ENCODE data around the gene GKN1.
A peak's percentile ranks its signal among the peaks of the same experiment; 100 is the strongest.
"Not testable (repeated sequence)": the region's sequence is repeated elsewhere in the genome, so short reads cannot be mapped to it uniquely, and the experiment has no call there.

Gene GKN1

GRCh38 chr2:68942827-68943226, 31.6 kb upstream of the GKN1 start:
- DNase-seq (ENCODE audit: insufficient read length, low spot score) (no peak), FAIRE-seq (no peak)
- no peak for TF ChIP-seq CTCF (IDR thresholded peaks at IDR 0.05; ENCODE audit: insufficient read depth, missing control alignments)

- peak; percentile 76 for TF ChIP-seq CTCF (IDR thresholded peaks at IDR 0.05; ENCODE audit: insufficient read depth, missing control alignments)
- peak; percentile 81 for FAIRE-seq
Observed at GRCh38 chr2:68943581-68944568, 30.6 kb upstream of the GKN1 start.

GRCh38 chr2:68946117-68946516, 28.3 kb upstream of the GKN1 start:
- FAIRE-seq: no peak
- no peak for DNase-seq (ENCODE audit: insufficient read length, low spot score)
- TF ChIP-seq CTCF (IDR thresholded peaks at IDR 0.05; ENCODE audit: insufficient read depth, missing control alignments): no peak

More at GRCh38 chr2:68943581-68944568, 30.6 kb upstream of the GKN1 start:
- no peak for DNase-seq (ENCODE audit: insufficient read length, low spot score)

- FAIRE-seq (no peak), DNase-seq (ENCODE audit: insufficient read length, low spot score) (no peak)
- TF ChIP-seq CTCF (IDR thresholded peaks at IDR 0.05; ENCODE audit: insufficient read depth, missing control alignments): no peak
Observed at GRCh38 chr2:68948710-68949109, 25.7 kb upstream of the GKN1 start.

- DNase-seq (ENCODE audit: insufficient read length, low spot score): no peak
- TF ChIP-seq CTCF (IDR thresholded peaks at IDR 0.05; ENCODE audit: insufficient read depth, missing control alignments): no peak
- no peak for FAIRE-seq
Observed at GRCh38 chr2:68951899-68952298, 22.5 kb upstream of the GKN1 start.

- FAIRE-seq (no peak), DNase-seq (ENCODE audit: insufficient read length, low spot score) (no peak)
- TF ChIP-seq CTCF (IDR thresholded peaks at IDR 0.05; ENCODE audit: insufficient read depth, missing control alignments): no peak
Observed at GRCh38 chr2:68952887-68953521, 21.4 kb upstream of the GKN1 start, which contains the start of gene GKN2. Gene GKN2, minus strand, starts transcription at chr2:68952893. Its CDS starts 32 bp downstream, at chr2:68952861.

GRCh38 chr2:68955432-68955831, 19.0 kb upstream of the GKN1 start:
- not testable (repeated sequence) for DNase-seq (ENCODE audit: insufficient read length, low spot score); FAIRE-seq

Data from D721Med (cell line).